Mesothelial cell of epicardium (in vitro differentiated cells): Measurements from ENCODE around the gene PCMT1. TPM values are rescaled to one million over a fixed set of nuclear protein-coding genes. Genes with fewer than 3 reads are reported as not detected.
"Not testable (repeated sequence)": the region's sequence is repeated elsewhere in the genome, so short reads cannot be mapped to it uniquely, and the experiment has no call there.

ENCODE experiments used
- DNase-seq, 2 experiments: peaks; one replicate each; pipeline ENCODE4 v3.0.0; 2021; ENCODE audit warnings: low spot score in 2 of 2; ENCODE audit not compliant: unreplicated experiment in 2 of 2
- H3K27ac Mint-ChIP-seq: 2 replicates; pipeline ENCODE4 v1.8.0; 2021; ENCODE audit warnings: mixed read lengths
- H3K27me3 Mint-ChIP-seq: 2 replicates; pipeline ENCODE4 v1.8.0; 2021; ENCODE audit warnings: low read depth, mixed read lengths
- H3K36me3 Mint-ChIP-seq: 2 replicates; pipeline ENCODE4 v1.8.0; 2021; ENCODE audit warnings: mixed read lengths
- H3K4me1 Mint-ChIP-seq: 2 replicates; pipeline ENCODE4 v1.8.0; 2021; ENCODE audit warnings: mixed read lengths
- H3K4me3 Mint-ChIP-seq: 2 replicates; pipeline ENCODE4 v1.8.0; 2021; ENCODE audit warnings: mild to moderate bottlenecking, moderate library complexity, mixed read lengths
- H3K9me3 Mint-ChIP-seq: 2 replicates; pipeline ENCODE4 v1.8.0; 2021; ENCODE audit warnings: mixed read lengths
- CTCF ChIP-seq: fragments of 200-600 bp; sonication (generic); IDR thresholded peaks from one replicate; pipeline ENCODE4 v1.5.0; 2021; ENCODE audit warnings: antibody characterized with exemption; ENCODE audit not compliant: unreplicated experiment
- total RNA-seq: library from RNA; stranded (reverse); gene quantifications from 3 replicates; pipeline ENCODE4 v1.2.1, GENCODE V29; 2021

The PCMT1 gene
- total RNA-seq, 1 donor from 2014 or later, result 45.6 TPM

GRCh38 chr6:149734915-149735314, 14.6 kb upstream of the PCMT1 start:
- TF ChIP-seq CTCF, result no peak
- peaks cover 19% of the 10 kb centered on the region for H3K36me3 Mint-ChIP-seq
- no peaks in the 10 kb centered on the region for H3K9me3 Mint-ChIP-seq
- H3K4me3 Mint-ChIP-seq, result no peak overlapping the region
- DNase-seq, result no peak
- H3K27me3 Mint-ChIP-seq, result no peaks in the 10 kb centered on the region
- no peak overlapping the region for H3K27ac Mint-ChIP-seq
- H3K4me1 Mint-ChIP-seq, result no peaks in the 10 kb centered on the region

GRCh38 chr6:149745252-149745651, 4.3 kb upstream of the PCMT1 start:
- DNase-seq, H3K27me3 Mint-ChIP-seq, H3K9me3 Mint-ChIP-seq: not testable (repeated sequence)
- peaks cover 14% of the 10 kb centered on the region for H3K4me1 Mint-ChIP-seq
- peak overlapping the region; percentile 96 for H3K4me3 Mint-ChIP-seq
- H3K27ac Mint-ChIP-seq, result peak overlapping the region; percentile 95
- peaks cover 16% of the 10 kb centered on the region for H3K36me3 Mint-ChIP-seq

DNA sequence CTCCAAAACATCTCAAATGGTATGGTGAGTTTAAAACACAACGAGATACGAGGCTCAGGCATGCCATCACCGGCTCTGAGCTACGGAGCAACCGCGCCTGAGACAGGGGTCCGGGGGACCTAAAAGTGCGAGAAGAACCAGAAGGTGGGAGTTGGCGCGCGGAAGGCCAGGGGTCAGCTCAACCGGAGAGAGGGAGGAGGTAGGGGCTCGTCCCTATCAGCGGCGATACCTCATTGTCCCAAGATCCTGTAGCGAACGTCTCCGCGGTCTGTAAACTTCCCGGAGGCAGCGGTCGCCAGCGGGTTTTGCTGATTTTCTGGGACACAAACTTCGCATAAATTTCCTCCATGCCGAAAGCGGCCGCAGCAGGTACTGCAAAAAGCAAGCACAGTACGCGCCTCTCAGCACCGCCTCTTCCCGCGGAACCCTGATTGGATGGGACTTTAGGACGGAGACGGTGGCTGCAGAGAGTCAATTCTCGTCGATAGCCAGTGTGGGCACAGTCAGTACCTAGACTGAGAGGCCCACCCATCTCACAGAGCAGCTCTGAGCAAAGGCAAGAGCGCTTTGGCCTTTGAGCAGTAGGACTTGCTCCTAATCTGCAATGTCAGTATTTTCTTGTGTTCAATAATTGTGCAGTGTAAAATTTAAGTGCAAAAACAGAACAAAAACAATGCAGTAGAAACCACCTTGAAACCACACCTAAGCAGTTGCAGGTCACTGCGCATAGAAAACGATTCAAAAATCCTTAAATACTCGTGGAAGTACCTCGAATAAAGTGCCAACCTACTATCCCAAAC, 3.2 kb upstream of the PCMT1 start, which contains the start of gene NUP43:
NUP43 (minus strand) TSS at position 383 of the 800 bp plus-strand sequence; CDS start at position 349, 34 bp downstream.
- Mint-ChIP-seq H3K27ac (peak within 1 kb of the TSS; percentile 95), H3K36me3 (peaks cover 9% of the 10 kb centered on the region), H3K4me3 (peak within 1 kb of the TSS; percentile 96), H3K4me1 (peaks cover 21% of the 10 kb centered on the region), H3K27me3 (no peaks in the 10 kb centered on the region), H3K9me3 (no peaks in the 10 kb centered on the region)
- DNase-seq, result peak; percentile 67 to 82
- peak; percentile 53 for TF ChIP-seq CTCF

- not testable (repeated sequence) for H3K27me3 Mint-ChIP-seq, DNase-seq, H3K9me3 Mint-ChIP-seq, H3K36me3 Mint-ChIP-seq
- Mint-ChIP-seq H3K27ac (peak overlapping the region; percentile 76), H3K4me3 (peak overlapping the region; percentile 85), H3K4me1 (peaks cover 21% of the 10 kb centered on the region)
Observed at GRCh38 chr6:149749082-149749593, 403 bp upstream of the PCMT1 start.

GRCh38 chr6:149750136-149750609, 632 bp downstream of the PCMT1 start:
- H3K36me3 Mint-ChIP-seq, result no peaks in the 10 kb centered on the region
- peak; percentile 40 to 70 for DNase-seq

GRCh38 chr6:149751239-149751638, 1.7 kb downstream of the PCMT1 start:
- TF ChIP-seq CTCF, result no peak
- Mint-ChIP-seq H3K4me3 (no peak overlapping the region), H3K9me3 (no peaks in the 10 kb centered on the region), H3K27ac (no peak overlapping the region), H3K36me3 (no peaks in the 10 kb centered on the region), H3K27me3 (no peaks in the 10 kb centered on the region), H3K4me1 (peaks cover 14% of the 10 kb centered on the region)
- no peak for DNase-seq

More at GRCh38 chr6:149750136-149750609, 632 bp downstream of the PCMT1 start:
- H3K4me3 Mint-ChIP-seq, result peak overlapping the region; percentile 85
- no peak for TF ChIP-seq CTCF
- peak overlapping the region; percentile 89 for H3K27ac Mint-ChIP-seq
- no peaks in the 10 kb centered on the region for H3K9me3 Mint-ChIP-seq
- H3K27me3 Mint-ChIP-seq, result no peaks in the 10 kb centered on the region
- peaks cover 21% of the 10 kb centered on the region for H3K4me1 Mint-ChIP-seq

- H3K4me1 Mint-ChIP-seq, H3K4me3 Mint-ChIP-seq, H3K9me3 Mint-ChIP-seq, H3K36me3 Mint-ChIP-seq, H3K27me3 Mint-ChIP-seq, H3K27ac Mint-ChIP-seq, DNase-seq: not testable (repeated sequence)
Observed at GRCh38 chr6:149751920-149752319, 2.4 kb downstream of the PCMT1 start.
